NCI-H69 (cell line): ENCODE measurements around the gene UPK3A.
"Not testable (repeated sequence)": the region's sequence is repeated elsewhere in the genome, so short reads cannot be mapped to it uniquely, and the experiment has no call there.

Source experiments
- DNase-seq: peaks from one replicate; lab custom pipeline; 2025; lab: John Stamatoyannopoulos, UW

The UPK3A gene

DNA sequence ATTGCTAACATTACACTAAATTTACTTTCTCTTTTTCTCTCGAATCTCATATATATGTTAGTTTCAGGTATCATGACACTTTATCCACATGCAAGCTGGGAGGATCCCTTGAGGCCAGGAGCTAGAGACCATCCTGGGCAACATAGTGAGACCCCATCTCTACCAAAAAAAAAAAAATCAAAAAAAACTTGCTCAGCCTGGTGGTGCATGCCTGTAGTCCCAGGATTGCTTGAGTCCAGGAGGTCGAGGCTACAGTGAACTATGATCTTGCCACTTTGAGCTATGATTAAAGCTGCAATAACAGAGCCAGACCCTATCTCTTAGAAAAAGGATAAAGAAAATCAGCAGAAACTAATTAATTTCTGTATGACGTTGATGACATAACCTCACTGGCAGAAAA is 3.7 kb upstream of the UPK3A start:
- DNase-seq = no peak

DNA sequence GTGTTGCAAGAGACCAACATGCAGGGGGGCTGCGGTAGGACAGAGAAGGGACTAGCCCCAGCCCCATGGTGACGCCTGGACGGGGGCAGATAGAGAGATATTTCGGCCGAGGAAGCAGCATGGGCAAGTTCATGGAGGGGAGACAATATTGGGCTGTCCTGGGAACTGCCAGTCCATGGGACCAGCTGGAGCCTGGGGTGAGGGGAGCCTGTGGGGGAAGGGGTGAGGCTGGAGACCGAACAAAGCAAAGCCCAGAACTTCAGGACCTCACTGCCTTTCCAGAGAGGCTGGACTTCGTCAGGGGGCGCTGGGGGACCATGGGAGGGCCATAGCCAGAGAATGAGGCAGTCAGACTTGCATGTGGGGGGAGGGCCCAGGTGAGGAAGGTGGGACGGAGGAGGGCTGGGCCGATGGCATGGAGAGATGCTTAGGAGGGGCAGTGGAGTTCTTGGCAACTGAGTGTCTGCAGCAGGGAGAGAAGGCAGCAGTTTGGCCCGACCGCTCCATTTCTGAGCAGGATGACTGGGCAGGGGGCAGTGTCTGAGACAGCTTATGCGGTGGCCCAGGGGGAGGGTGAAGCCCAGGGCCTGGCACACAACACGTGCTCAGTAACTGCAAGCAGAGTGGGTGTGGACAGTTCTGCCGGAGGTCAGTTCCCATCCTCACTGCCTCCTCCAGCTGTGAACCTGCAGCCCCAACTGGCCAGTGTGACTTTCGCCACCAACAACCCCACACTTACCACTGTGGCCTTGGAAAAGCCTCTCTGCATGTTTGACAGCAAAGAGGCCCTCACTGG is 712 bp downstream of the UPK3A start:
- no peak for DNase-seq

DNA sequence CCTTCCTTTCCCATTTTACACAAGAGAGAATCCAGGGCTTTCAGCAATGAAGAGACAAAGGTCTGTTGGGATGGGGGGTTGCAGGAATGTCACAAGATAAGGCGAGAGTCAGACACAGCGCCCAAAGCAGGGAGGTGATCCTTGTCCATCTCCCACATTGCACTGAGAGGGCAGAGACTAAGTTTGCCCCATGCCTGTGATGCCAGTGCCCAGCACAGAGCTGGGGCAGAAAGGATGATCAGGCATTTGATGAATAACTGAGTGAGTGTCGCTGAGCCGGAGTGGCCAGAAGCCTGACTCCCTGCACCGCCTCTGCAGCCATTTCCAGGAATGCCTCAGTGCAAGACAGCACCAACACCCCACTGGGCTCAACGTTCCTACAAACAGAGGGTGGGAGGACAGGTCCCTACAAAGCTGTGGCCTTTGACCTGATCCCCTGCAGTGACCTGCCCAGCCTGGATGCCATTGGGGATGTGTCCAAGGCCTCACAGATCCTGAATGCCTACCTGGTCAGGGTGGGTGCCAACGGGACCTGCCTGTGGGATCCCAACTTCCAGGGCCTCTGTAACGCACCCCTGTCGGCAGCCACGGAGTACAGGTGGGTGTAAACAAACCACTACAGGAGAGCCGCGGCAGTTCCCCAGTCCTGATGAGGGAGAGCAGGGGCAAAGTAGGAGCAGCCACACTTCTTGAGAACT is 2.3 kb downstream of the UPK3A start:
- no peak for DNase-seq

DNA sequence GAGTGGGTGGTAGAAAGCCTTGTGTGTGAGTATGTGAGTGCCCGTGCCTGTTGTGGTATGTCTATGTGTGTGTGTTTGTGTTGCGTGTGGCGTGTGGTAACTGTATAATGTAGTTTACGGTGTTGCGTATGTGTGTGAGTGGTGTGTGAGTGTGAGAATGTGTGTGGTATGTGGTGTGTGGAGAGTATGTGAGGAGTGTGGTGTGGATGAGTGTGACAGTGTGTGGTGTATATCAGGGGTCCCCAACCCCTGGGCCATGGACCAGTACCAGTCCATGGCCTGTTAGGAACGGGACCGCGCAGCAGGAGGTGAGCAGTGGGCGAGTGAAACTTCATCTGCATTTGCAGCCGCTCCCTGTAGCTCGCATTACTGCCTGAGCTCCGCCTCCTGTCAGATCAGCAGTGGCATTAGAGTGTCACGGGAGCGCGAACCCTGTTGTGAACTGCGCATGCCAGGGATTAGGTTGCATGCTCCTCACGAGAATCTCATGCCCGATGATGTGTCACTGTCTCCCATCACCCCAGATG is 5.7 kb downstream of the UPK3A start:
- peak; percentile 66 for DNase-seq

DNA sequence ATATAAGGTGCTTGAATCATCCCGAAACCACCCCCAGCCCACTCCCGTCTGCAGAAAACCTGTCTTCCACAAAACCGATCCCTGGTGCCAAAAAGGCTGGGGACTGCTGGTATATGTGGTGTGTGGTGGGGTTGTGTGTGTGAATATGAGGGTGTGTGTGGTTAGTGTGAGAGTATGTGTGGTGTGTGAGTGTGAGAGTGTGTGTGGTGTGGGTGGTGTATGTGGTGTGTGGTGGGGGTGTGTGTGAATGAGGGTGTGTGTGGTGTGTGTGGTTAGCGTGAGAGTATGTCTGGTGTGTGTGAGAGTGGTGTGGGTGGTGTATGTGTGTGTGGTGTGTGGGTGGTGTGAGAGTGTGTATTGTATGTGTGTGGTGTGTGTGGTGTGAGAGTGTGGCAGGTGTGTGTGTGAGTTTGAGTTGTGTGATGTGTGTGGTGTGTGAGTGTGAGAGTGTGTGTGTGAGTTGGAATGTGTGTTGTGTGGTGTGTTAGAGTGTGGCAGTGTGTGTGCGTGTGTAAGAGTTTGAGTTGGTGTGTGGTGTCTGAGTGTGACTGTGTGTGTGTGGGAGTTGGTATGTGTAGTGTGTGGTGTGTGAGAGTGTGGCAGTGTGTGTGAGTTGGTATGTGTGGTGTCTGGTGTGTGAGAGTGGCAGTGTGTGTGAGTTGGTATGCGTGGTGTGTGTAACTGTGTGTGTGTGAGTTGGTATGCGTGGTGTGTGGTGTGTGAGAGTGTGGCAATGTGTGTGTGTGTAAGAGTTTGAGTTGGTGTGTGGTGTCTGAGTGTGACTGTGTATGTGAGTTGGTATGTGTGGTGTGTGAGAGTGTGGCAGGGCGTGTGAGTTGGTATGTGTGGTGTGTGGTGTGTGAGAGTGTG is 6.5 kb downstream of the UPK3A start:
- no peak for DNase-seq

DNA sequence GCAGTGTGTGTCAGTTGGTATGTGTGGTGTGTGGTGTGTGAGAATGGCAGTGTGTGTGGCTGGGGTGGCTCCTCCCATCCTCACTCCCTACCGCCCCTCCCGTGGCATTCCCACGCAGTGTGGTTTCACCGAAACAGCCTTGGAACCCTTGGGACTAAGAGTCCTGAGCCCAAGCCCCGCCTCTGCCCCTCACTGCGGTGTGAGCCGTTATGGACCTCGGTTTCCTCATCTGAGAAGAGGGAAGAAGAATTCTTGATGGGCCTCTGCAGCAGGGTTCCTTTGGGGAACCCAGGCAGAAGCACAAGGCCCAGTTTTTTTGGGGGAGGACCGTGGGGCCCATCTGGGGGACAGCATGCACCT is 7.2 kb downstream of the UPK3A start:
- no peak for DNase-seq

DNA sequence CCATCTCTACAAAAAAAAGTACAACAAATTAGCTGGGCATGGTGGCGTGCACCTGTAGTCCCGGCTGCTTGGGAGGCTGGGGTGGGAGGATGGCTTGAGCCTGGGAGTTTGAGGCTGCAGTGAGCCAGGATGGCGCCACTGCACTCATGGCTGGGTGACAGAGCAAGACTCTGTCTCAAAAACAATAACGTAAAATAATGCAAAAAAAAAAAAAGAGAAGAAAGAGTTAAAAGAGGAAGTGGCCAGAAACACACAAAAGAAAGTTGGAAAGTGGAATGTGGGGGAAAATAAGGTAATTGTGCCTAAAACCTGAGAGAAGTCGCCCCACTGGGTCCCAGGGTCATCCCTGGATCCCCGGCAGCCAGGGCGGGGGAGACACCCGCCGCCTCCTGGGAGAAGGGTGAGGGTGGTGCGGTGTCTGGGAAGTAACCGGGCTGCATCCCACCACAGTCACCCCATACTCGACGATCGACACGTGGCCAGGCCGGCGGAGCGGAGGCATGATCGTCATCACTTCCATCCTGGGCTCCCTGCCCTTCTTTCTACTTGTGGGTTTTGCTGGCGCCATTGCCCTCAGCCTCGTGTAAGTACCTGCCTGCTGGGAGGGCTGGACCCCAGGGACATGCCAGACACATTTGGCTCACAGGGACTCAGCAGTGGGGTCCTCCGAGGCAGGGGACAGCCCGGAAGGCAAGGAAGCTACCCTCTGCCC is 8.1 kb downstream of the UPK3A start:
- no peak for DNase-seq

DNA sequence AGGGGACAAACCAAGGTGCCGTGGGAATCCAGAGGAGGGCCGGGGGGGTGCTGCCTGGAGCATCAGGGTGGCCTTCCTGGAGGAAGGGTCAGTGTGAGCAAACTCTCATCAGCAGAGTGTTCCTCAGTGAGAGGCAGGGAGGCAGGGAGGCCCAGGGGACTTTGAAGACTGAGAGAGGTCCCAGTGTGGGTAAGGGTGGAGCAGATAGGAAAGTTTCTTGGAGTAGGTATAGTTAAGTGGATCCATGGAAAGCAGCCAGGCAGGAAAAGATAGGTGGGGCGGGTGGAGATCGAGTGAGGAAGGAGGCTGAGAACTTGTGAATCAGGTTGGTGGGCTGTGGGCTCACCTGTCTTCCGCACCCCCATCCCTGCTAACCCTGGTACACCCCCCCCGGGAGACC is 9.3 kb downstream of the UPK3A start:
- no peak for DNase-seq

DNA sequence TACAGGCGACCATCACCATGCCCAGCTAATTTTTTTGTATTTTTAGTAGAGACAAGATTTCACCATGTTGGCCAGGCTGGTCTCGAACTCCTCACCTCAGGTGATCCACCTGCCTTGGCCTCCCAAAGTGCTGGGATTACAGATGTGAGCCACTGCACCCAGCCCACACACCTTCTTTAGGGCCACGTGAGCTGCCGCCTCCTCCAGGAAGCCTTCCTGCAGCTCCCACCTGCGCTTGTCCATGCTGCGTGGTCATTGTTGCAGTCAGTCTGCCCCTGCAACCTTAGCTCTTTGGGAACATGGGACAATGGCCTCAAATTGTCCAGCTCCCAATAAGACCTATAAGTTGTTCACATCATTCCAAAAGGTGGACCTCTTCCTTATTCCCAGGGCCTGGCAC is 10.3 kb downstream of the UPK3A start:
- not testable (repeated sequence) for DNase-seq

DNA sequence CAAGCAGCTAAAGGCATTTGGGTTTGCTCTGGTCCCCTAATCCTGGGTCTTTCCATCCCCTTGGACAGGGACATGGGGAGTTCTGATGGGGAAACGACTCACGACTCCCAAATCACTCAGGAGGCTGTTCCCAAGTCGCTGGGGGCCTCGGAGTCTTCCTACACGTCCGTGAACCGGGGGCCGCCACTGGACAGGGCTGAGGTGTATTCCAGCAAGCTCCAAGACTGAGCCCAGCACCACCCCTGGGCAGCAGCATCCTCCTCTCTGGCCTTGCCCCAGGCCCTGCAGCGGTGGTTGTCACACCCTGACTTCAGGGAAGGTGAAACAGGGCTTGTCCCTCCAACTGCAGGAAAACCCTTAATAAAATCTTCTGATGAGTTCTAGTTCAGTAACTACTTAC is 10.7 kb downstream of the UPK3A start:
- DNase-seq = no peak

DNA sequence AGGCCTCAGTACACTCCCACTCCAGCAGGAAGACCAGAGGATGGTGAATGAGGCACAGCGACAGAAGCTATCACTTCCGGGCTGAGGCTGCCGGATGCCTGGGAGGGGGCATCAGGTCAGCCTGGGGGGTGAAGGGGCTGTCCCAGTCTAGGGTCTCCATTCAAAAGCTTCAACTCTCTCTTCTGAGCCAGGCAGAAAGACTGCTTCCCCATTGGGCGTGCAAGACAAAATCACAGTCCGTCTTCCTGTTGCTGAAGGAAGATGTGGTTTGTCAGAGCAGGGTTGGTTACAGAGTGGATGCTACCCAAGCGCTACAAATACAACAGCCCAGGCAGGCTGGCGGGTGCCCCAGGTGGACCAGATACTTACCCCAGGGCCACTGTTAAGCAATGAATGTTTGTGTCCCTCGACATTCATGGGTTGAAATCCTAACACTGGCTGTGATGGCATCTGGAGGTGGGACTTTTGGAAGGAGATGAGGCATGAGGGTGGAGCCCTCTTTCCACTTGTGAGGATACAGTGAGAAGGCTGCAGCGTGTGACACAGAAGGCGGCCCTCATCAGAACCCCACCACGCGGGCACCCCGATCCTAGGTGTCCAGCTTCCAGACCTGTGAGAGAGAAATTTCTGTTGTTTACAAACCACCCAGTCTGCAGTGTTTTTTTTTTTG is 12.0 kb downstream of the UPK3A start:
- DNase-seq = no peak

DNA sequence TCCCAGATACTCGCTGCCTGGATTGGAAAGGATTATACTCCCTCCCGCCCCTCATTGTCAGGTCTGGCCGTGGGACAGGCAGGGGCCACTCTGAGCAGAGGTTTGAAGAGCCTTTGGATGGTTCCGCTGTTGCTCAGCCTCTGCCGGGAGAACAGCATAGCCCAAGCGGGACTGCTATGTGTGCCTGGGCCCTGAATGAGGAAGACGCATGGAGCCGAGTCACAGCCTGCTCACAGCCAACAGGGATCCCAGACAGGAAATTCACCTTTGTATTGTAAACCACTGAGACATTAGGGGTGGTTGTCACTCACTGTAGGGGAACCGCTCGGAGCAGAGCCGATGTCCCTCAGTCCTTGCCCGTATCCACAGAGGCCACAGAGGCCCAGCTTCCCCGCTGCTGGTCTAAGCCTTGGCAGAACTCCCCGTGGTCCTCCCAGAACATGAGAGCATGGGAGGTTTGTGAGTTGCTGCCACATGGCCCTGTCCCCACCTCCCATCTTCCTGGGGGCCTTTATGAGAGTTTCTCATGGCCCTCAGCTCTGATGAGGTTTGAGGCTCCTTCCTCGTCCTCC is 14.3 kb downstream of the UPK3A start:
- DNase-seq = no peak

DNA sequence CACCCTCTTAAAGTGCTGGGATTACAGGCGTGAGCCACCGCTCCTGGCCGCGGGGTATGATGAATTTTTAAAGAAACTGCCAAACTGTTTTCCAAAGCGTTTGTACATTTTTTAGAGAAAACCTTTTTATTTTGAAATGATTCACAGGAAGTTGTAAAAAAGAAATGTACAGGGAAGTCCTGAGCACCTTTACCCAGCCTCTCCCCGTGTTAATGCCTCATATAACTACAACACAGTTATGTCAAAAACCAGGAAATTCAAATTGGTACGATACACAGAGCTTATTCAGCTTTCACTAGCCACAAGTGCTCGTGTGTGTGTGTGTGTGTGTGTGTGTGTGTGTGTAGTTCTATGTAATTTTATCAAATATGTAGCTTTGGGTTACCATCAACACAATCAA is 18.0 kb downstream of the UPK3A start:
- DNase-seq = no peak

DNA sequence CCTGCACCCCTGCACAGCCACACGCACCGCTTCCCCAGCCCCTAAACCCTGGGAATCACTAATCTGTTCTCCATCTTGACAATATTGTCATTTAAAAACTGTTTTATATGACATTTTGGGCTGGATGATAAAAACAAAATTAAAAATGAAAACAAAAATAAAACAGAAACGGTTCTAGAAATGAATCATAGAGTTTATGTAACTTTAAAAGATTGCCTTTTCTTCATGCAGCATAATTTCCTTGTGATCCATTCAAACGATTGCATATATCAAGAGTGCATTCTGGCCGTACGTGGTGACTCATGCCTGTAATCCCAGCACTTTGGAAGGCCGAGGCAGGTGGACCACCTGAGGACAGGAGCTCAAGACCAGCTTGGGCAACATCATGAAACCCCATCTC is 18.4 kb downstream of the UPK3A start:
- DNase-seq = no peak

DNA sequence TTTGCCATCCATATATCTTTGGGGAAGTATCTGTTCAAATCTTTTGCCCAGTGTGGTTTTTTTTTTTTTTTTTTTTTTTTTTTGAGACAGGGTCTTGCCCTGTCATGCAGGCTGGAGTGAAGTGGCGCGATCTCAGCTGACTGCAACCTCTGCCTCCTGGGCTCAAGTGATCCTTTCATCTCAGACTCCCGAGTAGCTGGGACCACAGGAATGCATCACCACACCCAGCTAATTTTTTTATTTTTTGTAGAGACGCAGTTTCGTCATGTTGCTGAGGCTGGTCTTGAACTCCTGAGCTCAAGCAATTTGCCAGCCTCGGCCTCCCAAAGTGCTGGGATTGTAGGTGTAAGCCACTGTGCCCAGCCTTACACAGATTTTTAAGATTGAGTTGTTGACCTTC is 20.2 kb downstream of the UPK3A start:
- no peak for DNase-seq

DNA sequence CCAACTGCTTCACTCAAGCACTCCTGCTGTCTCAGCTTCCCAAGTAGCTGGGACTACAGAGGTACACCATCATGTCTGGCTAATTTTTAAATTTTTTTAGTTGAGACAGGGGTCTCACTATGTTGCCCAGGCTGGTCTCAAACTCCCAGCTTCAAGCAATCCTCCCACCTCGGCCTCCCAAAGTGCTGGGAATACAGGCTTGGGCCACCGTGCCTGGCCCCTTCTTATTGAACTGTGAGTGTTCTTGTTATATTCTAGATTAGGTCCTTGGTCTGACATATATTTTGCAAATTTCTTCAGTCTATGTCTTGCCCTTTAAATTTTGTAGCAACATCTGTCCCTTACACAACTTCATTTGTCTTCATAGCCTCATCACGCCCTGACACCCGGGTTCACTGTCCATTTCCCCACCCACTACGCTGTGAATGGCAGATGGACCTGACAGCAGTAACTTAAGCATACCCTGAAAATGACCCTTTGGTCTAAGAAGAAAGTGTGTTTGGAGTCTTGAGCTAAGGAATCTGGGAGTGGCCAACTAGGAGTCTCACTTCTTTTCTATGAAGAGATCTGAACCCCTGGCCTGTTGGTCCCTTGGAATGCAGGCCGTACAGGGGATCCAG is 20.8 kb downstream of the UPK3A start:
- DNase-seq = no peak

DNA sequence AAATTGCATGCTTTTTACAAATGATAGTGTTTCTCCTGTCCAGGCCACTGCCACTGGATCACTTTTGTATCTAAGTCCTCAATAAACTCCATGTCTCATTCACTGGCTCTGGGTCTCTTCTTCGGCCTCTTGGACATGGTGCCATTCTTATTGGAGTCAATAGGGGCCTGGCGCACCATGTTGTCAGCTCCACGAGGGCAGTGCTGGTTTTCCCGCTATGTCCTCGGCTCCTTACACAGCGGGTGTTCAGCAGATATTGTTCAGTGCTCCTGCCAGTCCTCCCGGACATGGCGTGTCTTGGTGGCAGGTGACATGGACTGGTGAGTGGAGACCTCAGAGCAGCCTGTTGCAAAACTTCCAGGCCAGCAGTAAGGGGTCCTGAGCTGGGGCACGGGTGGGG is 21.4 kb downstream of the UPK3A start:
- DNase-seq = no peak

DNA sequence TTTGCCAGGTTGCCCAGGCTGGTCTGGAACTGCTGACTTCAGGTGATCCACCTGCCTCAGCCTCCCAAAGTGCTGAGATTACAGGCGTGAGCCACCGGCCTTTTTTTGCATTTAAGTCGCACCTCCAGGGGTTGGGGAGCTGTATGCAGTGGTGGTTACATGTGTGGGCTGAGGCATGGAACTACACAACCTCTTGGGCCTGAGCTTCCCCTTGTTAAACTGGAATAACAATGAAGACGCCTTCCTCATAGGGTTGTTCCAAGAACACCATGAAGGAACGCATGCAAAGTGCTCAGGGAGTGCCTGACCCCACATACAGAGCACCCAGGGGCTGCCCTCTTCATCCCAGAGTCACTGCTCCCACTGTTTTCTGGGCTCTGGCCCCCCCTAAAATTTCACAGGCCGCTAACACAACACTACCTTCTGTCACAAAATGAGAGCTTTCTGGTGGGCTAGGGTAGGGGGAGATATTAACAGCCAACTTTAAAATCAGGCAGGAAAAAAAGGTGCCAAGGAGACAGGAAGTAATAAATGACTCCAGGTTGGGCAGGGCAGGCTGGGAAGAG is 23.7 kb downstream of the UPK3A start:
- no peak for DNase-seq

DNA sequence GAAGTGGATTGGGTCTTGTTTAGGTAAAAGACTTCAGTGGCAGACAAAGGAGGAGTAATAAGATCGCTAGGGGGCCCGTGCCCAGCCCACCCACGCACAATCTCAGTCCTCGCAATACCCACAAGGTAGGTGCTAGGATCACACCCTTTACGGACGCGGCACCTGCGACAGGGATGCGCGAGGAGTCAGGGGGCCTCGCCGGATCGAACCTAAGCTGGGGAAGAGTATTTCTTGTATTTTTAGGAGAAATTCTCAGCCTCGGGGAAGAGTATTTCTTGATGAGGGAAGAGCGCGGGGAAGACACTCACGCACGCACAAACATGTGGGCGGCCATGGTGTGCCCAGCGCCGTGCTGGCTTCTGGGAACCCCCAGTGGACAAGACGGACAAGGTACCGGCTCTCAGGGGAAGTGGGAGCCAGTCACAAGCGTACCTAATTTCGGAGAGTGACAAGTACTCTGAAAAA is 24.2 kb downstream of the UPK3A start:
- peak; percentile 30 for DNase-seq
